ENCODE results near the gene RSPRY1.

Gene RSPRY1

DNA sequence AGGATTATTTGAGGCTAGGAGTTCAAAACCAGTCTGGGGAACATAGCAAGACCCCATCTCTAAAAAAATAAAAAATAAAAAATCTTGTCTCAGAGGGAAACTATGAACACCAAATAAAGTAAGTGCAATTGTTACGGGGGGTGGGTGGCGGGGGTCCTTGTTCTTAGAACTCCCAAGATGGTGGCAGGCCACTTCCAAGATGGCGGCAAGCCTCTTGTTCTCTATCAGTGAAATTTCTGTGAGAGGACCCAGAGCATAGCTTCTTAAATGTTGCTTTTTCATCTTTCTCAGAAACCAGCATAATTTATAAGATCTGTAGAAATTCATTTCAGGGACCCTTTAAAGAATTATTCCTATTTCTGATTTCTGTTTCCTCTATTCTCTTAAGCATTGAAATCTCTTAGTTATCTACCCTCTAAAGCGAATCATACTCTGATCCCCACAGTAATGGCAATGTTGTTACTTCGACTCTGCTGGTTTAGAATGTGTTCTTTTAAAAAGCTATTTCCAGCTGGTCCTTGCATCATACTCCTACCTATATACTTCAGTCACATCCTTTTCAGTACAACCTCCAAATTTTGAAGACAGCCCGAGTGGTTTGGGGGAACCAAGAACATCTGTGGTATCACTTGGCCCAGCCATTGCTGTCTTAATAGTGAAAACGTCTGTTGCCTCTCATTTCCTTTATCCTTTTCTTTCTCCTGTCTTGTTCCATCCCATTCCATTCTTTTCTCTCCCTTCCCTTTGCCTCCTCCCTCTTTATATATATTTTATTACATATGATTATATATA, 16.2 kb downstream of the RSPRY1 start:
- H3K4me3 ChIP-seq (ENCODE audit: control insufficient read depth, low read depth, low read length): no peak overlapping the region
- no peak for DNase-seq (ENCODE audit: low read depth)
- TF ChIP-seq, protein P1, sequence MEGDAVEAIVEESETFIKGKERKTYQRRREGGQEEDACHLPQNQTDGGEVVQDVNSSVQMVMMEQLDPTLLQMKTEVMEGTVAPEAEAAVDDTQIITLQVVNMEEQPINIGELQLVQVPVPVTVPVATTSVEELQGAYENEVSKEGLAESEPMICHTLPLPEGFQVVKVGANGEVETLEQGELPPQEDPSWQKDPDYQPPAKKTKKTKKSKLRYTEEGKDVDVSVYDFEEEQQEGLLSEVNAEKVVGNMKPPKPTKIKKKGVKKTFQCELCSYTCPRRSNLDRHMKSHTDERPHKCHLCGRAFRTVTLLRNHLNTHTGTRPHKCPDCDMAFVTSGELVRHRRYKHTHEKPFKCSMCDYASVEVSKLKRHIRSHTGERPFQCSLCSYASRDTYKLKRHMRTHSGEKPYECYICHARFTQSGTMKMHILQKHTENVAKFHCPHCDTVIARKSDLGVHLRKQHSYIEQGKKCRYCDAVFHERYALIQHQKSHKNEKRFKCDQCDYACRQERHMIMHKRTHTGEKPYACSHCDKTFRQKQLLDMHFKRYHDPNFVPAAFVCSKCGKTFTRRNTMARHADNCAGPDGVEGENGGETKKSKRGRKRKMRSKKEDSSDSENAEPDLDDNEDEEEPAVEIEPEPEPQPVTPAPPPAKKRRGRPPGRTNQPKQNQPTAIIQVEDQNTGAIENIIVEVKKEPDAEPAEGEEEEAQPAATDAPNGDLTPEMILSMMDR (conservative IDR thresholded peaks at IDR 0.05; ENCODE audit: control insufficient read depth, insufficient read depth, low read depth, low read length): no peak

DNA sequence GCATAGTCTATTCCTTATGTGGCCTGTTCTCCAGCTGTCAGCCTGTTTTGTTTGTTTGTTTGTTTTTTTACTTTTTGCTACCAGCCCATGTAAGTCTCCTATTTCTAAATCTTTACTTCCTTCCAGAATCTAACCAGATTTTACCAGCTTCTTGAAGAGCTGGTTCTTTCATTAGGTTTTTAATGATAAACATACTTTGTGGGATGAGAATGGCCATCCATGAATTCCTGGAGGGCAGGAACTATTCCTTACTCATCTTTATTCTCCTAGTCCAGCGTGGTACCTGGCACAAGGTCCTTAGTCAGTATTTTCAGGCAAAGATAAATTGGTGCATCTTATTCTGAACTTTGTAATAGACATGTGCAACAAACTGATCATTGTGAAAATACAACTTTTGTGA, 17.3 kb downstream of the RSPRY1 start:
- TF ChIP-seq, protein P1 (conservative IDR thresholded peaks at IDR 0.05; ENCODE audit: control insufficient read depth, insufficient read depth, low read depth, low read length): no peak
- DNase-seq (ENCODE audit: low read depth): peak; percentile 39
- H3K4me3 ChIP-seq (ENCODE audit: control insufficient read depth, low read depth, low read length): no peak overlapping the region

DNA sequence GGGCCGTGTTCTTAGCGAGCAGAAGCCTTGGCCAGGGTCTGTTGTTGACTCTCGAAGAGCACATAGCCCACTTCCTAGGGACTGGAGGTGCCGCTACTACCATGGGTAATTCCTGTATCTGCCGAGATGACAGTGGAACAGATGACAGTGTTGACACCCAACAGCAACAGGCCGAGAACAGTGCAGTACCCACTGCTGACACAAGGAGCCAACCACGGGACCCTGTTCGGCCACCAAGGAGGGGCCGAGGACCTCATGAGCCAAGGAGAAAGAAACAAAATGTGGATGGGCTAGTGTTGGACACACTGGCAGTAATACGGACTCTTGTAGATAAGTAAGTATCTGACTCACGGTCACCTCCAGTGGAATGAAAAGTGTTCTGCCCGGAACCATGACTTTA, 18.5 kb downstream of the RSPRY1 start:
- H3K4me3 ChIP-seq (ENCODE audit: control insufficient read depth, low read depth, low read length): no peak overlapping the region
- TF ChIP-seq, protein P1 (conservative IDR thresholded peaks at IDR 0.05; ENCODE audit: control insufficient read depth, insufficient read depth, low read depth, low read length): no peak
- no peak for DNase-seq (ENCODE audit: low read depth)

DNA sequence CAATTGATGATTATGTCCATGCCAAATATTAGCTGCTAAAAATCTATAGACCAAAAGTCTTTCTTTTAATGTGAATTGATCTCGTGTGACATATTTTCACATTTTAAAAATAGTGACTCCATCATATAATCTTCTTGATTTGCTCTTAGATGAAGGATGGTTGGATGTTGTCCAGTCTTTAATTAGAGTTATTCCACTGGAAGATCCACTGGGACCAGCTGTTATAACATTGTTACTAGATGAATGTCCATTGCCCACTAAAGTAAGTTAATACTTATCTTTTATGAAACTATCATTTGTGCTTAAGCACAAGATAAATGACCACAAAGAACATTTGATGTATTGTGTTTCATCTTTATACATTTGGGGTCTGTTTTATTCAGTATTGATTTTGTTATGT, 22.8 kb downstream of the RSPRY1 start:
- TF ChIP-seq, protein P1 (conservative IDR thresholded peaks at IDR 0.05; ENCODE audit: control insufficient read depth, insufficient read depth, low read depth, low read length): no peak
- H3K4me3 ChIP-seq (ENCODE audit: control insufficient read depth, low read depth, low read length): no peak overlapping the region
- no peak for DNase-seq (ENCODE audit: low read depth)

DNA sequence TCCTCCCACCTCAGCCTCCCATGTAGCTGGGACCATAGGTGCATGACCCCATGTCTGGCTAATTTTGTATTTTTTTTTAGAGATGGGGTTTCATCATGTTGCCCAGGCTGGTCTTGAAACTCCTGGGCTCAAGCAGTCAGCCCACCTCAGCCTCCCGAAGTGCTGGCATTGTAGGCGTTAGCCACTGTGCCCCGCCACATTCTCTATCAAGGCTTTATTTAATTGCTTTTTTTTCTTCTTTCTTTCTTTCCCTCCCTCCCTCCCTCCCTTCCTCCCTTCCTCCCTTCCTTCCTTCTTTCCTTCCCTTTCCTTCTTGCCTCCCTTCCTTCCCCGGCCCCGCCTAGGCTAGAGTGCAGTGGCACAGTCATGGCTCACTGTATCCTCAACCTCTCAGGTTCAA, 23.7 kb downstream of the RSPRY1 start:
- DNase-seq (ENCODE audit: low read depth): no peak
- H3K4me3 ChIP-seq (ENCODE audit: control insufficient read depth, low read depth, low read length): no peak overlapping the region
- TF ChIP-seq, protein P1 (conservative IDR thresholded peaks at IDR 0.05; ENCODE audit: control insufficient read depth, insufficient read depth, low read depth, low read length): no peak

DNA sequence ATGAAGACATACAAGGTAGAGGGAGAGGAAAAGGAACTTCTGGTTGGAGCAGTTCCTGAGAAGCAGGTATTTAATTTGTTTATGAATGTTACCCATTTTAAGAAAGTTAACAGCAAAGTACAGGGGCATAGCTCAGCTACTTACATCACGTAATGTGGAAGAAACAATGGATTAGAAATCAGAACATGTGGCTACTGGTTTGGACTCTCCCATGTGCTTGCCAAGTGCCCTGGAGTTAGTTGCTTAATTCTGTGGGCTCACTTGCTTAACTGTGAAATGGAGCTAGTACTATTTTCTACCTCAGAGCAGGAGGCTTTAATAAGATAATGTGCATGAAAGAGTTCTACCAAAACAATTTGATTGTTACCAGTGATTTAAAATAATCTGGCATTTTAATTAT, 27.3 kb downstream of the RSPRY1 start:
- no peak overlapping the region for H3K4me3 ChIP-seq (ENCODE audit: control insufficient read depth, low read depth, low read length)
- DNase-seq (ENCODE audit: low read depth): no peak
- TF ChIP-seq, protein P1 (conservative IDR thresholded peaks at IDR 0.05; ENCODE audit: control insufficient read depth, insufficient read depth, low read depth, low read length): no peak

Data from fibroblast of mammary gland (primary cell).